ENCODE data around the gene EMD. TPM values are rescaled to one million over a fixed set of nuclear protein-coding genes. Genes with fewer than 3 reads are reported as not detected.
"Not testable (repeated sequence)": the region's sequence is repeated elsewhere in the genome, so short reads cannot be mapped to it uniquely, and the experiment has no call there.

The EMD gene
- total RNA-seq: 100 to 1,000 TPM; 107 to 113 (median 111) TPM

DNA sequence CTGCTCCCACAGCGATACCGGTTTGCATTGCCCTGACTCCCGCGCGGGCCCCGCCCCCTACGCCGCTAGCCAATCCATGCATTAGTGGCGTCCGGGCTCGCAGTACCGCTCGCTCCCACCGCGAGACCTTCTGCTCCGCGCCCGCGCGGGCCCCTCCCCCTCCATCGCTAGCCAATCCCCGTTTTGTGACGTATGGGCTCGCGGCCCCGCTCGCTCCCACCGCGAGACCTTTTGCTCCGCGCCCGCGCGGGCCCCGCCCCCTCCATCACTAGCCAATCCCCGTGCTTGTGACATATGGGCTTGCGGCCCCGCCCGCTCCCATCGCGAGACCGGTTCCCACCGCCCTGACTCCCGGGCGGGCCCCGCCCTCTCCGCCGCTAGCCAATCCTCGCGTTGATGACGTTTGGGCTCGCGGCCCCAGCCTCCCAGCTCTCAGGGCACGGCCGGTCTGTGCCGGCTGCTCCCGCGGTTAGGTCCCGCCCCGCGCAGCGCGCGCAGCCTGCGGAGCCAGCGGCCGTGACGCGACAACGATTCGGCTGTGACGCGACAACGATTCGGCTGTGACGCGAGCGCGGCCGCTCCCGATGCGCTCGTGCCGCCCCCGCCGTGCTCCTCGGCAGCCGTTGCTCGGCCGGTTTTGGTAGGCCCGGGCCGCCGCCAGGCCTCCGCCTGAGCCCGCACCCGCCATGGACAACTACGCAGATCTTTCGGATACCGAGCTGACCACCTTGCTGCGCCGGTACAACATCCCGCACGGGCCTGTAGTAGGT lies at the start of gene EMD:
EMD (plus strand) TSS at position 497 of the 770 bp plus-strand sequence; CDS start at position 687, 190 bp downstream.
- Mint-ChIP-seq H3K4me1 (ENCODE audit: low read depth) (peaks cover 13% of the 10 kb centered on the region), H3K27me3 (ENCODE audit: low read depth) (no peaks in the 10 kb centered on the region), H3K36me3 (ENCODE audit: insufficient read depth) (peaks cover 2% of the 10 kb centered on the region), H3K4me3 (peak within 1 kb of the TSS; percentile 90), H3K9me3 (no peaks in the 10 kb centered on the region)
- DNase-seq (peak; percentile 94), ATAC-seq (peak; percentile 85)

DNA sequence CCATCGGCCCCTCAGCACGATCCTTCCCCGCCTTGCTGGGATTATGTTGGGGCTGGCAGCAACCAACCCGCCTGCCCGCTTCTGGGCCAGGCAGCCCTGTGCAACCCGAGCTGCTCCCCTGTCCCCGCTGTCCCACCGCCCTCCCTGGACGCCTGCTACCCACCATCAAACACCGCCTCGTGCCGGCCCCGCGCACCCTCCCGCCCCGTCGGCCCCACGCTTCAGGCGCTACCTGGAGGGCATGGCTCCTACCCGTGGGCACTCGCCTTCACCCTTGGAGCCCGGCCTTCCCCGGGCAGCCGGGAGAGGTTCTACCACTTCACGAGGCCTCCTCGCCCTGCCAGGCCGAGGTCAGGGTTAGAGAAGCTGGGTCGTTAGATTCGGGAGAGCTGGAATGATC lies 46.5 kb upstream of the EMD start:
- ATAC-seq: no peak
- Mint-ChIP-seq H3K4me1 (ENCODE audit: low read depth) (peaks cover 37% of the 10 kb centered on the region), H3K4me3 (no peak overlapping the region), H3K27me3 (ENCODE audit: low read depth) (no peaks in the 10 kb centered on the region), H3K9me3 (no peaks in the 10 kb centered on the region), H3K36me3 (ENCODE audit: insufficient read depth) (no peaks in the 10 kb centered on the region)
- DNase-seq: no peak

GRCh38 chrX:154333116-154333515 lies 46.0 kb upstream of the EMD start:
- H3K4me1 Mint-ChIP-seq (ENCODE audit: low read depth): peaks cover 31% of the 10 kb centered on the region
- ATAC-seq (no peak), DNase-seq (no peak)
- no peaks in the 10 kb centered on the region for H3K36me3 Mint-ChIP-seq (ENCODE audit: insufficient read depth)
- no peak overlapping the region for H3K4me3 Mint-ChIP-seq
- H3K27me3 Mint-ChIP-seq (ENCODE audit: low read depth): no peaks in the 10 kb centered on the region
- H3K9me3 Mint-ChIP-seq: no peaks in the 10 kb centered on the region

GRCh38 chrX:154333837-154334271 lies 45.2 kb upstream of the EMD start:
- Mint-ChIP-seq H3K27me3 (ENCODE audit: low read depth) (no peaks in the 10 kb centered on the region), H3K36me3 (ENCODE audit: insufficient read depth) (no peaks in the 10 kb centered on the region), H3K4me3 (no peak overlapping the region), H3K9me3 (no peaks in the 10 kb centered on the region), H3K4me1 (ENCODE audit: low read depth) (peaks cover 26% of the 10 kb centered on the region)
- peak; percentile 20 for ATAC-seq
- DNase-seq: no peak

DNA sequence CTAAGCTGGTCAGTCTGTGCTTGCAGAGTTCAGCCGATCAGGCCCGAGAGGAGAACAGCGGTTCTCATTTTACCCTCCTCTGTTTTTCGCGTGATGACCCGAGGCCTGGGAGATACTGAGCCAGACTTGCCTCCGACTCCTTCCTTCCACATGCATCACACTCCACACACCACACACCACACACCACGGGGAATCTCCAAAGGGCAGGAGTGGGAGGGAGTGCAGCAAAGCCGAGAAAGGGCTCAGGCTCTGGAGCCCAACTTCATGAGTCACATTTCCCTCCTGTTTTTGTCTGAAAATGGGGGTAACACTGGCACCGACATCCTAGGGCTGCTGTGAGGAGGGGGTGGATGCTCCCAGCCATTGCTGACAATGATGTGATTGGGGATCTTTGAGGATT lies 44.6 kb upstream of the EMD start:
- no peaks in the 10 kb centered on the region for H3K9me3 Mint-ChIP-seq
- no peak for DNase-seq
- no peaks in the 10 kb centered on the region for H3K27me3 Mint-ChIP-seq (ENCODE audit: low read depth)
- H3K36me3 Mint-ChIP-seq (ENCODE audit: insufficient read depth): no peaks in the 10 kb centered on the region
- peak; percentile 79 to 86 for ATAC-seq
- peaks cover 23% of the 10 kb centered on the region for H3K4me1 Mint-ChIP-seq (ENCODE audit: low read depth)
- H3K4me3 Mint-ChIP-seq: no peak overlapping the region

- H3K4me1 Mint-ChIP-seq (ENCODE audit: low read depth); H3K27me3 Mint-ChIP-seq (ENCODE audit: low read depth); H3K9me3 Mint-ChIP-seq; H3K36me3 Mint-ChIP-seq (ENCODE audit: insufficient read depth); H3K4me3 Mint-ChIP-seq; DNase-seq: not testable (repeated sequence)
- peak; percentile 71 to 73 for ATAC-seq
Measured at GRCh38 chrX:154341399-154342298, 37.4 kb upstream of the EMD start.

- DNase-seq; H3K4me3 Mint-ChIP-seq; H3K9me3 Mint-ChIP-seq; H3K27me3 Mint-ChIP-seq (ENCODE audit: low read depth); H3K36me3 Mint-ChIP-seq (ENCODE audit: insufficient read depth); H3K4me1 Mint-ChIP-seq (ENCODE audit: low read depth): not testable (repeated sequence)
- peak; percentile 36 to 38 for ATAC-seq
Measured at GRCh38 chrX:154343063-154343462, 36.0 kb upstream of the EMD start.

DNA sequence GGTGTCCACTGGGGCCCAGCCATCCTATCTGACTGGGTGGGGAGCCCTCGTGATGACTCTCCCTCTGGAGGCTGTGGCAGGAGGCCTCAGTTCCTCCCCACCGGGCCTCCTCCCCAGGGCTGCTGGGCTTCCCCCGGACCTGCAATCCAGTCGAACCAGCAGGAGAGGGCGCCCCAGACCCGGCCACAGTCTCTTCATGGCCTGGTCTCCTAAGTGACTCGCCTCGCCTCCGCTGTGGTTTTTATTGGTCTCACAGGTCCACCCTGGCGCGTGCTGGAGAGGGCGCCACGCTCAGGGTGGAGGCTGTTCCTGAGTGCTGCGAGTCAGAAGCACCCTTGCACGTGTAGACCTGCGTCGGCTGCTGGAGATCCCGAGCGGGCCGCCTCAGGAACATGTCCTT lies 35.5 kb upstream of the EMD start:
- not testable (repeated sequence) for H3K27me3 Mint-ChIP-seq (ENCODE audit: low read depth); H3K9me3 Mint-ChIP-seq; DNase-seq; H3K4me3 Mint-ChIP-seq; H3K36me3 Mint-ChIP-seq (ENCODE audit: insufficient read depth)
- peaks cover 10% of the 10 kb centered on the region for H3K4me1 Mint-ChIP-seq (ENCODE audit: low read depth)
- peak; percentile 32 to 37 for ATAC-seq

DNA sequence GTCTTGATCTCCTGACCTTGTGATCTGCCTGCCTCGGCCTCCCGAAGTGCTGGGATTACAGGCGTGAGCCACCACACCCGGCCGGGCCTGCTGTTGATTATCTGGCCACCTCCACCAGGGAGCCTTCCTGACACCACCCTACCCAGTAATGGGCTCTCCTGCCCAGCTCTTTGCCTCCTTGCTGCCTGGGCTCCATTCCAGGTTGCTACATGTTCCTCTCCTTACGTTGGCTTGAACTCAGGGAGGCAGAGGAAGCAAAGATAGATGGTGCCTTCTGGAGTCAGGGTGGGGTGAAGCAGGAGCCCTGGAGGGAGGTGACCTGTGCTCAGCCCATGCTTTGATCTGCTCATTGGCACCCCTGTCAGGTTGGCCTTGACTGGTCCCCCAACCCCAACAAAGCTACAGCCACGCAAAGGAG lies 31.0 kb upstream of the EMD start:
- H3K4me3 Mint-ChIP-seq: no peak overlapping the region
- H3K27me3 Mint-ChIP-seq (ENCODE audit: low read depth): no peaks in the 10 kb centered on the region
- peaks cover 29% of the 10 kb centered on the region for H3K4me1 Mint-ChIP-seq (ENCODE audit: low read depth)
- no peak for DNase-seq
- no peaks in the 10 kb centered on the region for H3K9me3 Mint-ChIP-seq
- peaks cover 2% of the 10 kb centered on the region for H3K36me3 Mint-ChIP-seq (ENCODE audit: insufficient read depth)
- ATAC-seq: no peak

GRCh38 chrX:154348646-154349358 lies 30.3 kb upstream of the EMD start:
- H3K4me3 Mint-ChIP-seq: no peak overlapping the region
- H3K4me1 Mint-ChIP-seq (ENCODE audit: low read depth): peaks cover 34% of the 10 kb centered on the region
- DNase-seq: no peak
- no peaks in the 10 kb centered on the region for H3K9me3 Mint-ChIP-seq
- H3K36me3 Mint-ChIP-seq (ENCODE audit: insufficient read depth): peaks cover 2% of the 10 kb centered on the region
- no peaks in the 10 kb centered on the region for H3K27me3 Mint-ChIP-seq (ENCODE audit: low read depth)
- no peak for ATAC-seq

DNA sequence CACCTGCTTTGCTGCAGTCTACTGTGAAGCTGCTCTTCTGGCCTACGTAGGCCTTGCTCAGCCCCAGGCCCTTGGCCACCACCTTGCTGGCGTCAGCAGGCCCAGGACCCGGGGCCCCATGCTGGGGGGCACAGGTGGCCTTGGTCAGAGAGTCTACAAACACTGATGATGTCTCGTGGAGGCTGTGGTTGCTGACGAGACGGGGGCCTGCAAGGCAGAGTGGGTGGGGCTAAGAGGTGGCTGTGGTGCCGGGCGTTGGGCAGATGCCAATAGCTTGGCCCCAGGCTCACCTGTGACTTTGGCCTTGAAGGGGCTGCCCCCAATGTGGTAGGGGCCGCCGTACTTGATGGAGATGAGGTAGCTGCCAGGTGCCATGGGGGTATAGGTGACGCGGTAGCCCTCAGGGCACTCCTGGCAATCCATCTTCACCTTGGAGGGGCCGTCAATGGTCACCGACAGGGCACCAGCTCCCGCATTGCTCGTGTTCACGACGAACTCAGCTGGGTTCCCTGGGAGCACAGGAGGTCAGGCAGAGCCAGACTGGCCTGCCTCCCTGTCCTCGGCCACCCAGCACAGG lies 29.6 kb upstream of the EMD start:
- no peak overlapping the region for H3K4me3 Mint-ChIP-seq
- DNase-seq (no peak), ATAC-seq (no peak)
- H3K27me3 Mint-ChIP-seq (ENCODE audit: low read depth): no peaks in the 10 kb centered on the region
- peaks cover 39% of the 10 kb centered on the region for H3K4me1 Mint-ChIP-seq (ENCODE audit: low read depth)
- H3K9me3 Mint-ChIP-seq: no peaks in the 10 kb centered on the region
- H3K36me3 Mint-ChIP-seq (ENCODE audit: insufficient read depth): peaks cover 2% of the 10 kb centered on the region

GRCh38 chrX:154349979-154350378 lies 29.1 kb upstream of the EMD start:
- DNase-seq (no peak), ATAC-seq (no peak)
- peaks cover 39% of the 10 kb centered on the region for H3K4me1 Mint-ChIP-seq (ENCODE audit: low read depth)
- H3K4me3 Mint-ChIP-seq: no peak overlapping the region
- H3K36me3 Mint-ChIP-seq (ENCODE audit: insufficient read depth): peaks cover 2% of the 10 kb centered on the region
- no peaks in the 10 kb centered on the region for H3K27me3 Mint-ChIP-seq (ENCODE audit: low read depth)
- no peaks in the 10 kb centered on the region for H3K9me3 Mint-ChIP-seq

DNA sequence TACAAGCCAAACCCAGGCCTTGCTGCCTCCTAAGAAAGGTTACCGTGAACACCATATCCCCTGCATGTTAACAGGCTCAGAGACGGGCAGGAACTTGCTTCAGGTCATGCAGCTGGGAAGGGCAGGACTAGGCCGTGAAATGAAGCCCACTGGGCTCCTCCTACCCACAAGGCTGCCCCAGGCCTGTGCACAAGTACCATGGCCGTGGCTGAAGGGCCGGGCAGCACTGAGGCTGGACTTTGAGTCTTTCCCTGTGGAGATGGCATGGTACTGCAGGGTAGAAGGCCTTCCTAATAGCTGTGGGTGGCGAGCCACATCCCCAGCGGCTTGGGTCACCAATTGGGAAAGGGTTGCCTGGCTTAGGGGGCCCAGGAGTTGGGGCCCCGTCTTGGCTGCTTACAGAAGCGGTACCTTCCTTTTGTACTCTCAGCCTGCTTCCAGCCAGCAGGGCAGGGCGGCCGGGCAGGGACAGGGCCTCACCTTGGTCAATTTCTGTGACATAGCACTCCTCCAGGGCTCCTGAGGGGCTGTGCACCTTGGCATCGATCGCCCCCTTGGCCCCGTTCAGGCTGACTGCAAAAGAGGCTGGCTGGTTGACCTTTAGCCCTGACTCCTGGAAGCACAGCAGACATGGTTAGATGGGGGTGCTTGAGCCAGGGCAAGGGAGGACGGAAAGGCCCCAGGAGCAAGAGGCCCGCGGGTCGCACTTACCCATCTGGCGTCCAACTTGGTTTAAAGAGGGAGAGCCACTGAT lies 28.5 kb upstream of the EMD start:
- Mint-ChIP-seq H3K4me1 (ENCODE audit: low read depth) (peaks cover 39% of the 10 kb centered on the region), H3K4me3 (no peak overlapping the region), H3K36me3 (ENCODE audit: insufficient read depth) (peaks cover 2% of the 10 kb centered on the region), H3K9me3 (no peaks in the 10 kb centered on the region), H3K27me3 (ENCODE audit: low read depth) (no peaks in the 10 kb centered on the region)
- DNase-seq (no peak), ATAC-seq (no peak)

All from activated T-cell treated with anti-CD3 and anti-CD28 coated beads, Interleukin-2, amount 50 U/mL, for 4 hours (primary cell).